T-helper 17 cell (primary cell): ENCODE data around the gene SMAD9. TPM values are rescaled to one million over a fixed set of nuclear protein-coding genes. Genes with fewer than 3 reads are reported as not detected.

Experiments used
- ATAC-seq: fragments of 150-1000 bp; cut with Tn5 transposase; 2 replicates; pipeline ENCODE4 v1.10.0; 2021; ENCODE audit warnings: mild to moderate bottlenecking, moderate library complexity
- DNase-seq, 3 donors: peaks; one replicate each; pipeline versions ENCODE4 v3.0.0 to v3.0.0-alpha.2; 2020 to 2021
- H3K9me3 ChIP-seq: one replicate; pipeline ENCODE4 v1.7.0; 2013; ENCODE audit warnings: low read length, mild to moderate bottlenecking; ENCODE audit not compliant: control insufficient read depth, poor library complexity, severe bottlenecking
- H3K27ac Mint-ChIP-seq: one replicate; pipeline ENCODE4 v1.8.0; 2022; ENCODE audit warnings: mild to moderate bottlenecking, moderate library complexity, mixed read lengths
- H3K27me3 Mint-ChIP-seq: one replicate; pipeline ENCODE4 v1.8.0; 2022; ENCODE audit warnings: mixed read lengths
- H3K36me3 Mint-ChIP-seq: one replicate; pipeline ENCODE4 v1.8.0; 2022; ENCODE audit warnings: low read depth, mixed read lengths
- H3K4me1 Mint-ChIP-seq: one replicate; pipeline ENCODE4 v1.8.0; 2022; ENCODE audit warnings: mild to moderate bottlenecking, mixed read lengths
- H3K4me3 Mint-ChIP-seq: one replicate; pipeline ENCODE4 v1.8.0; 2022; ENCODE audit warnings: mild to moderate bottlenecking, moderate library complexity, mixed read lengths
- total RNA-seq, 4 donors: library from RNA in 2 of 4; stranded (reverse) in 2 of 4; gene quantifications; one replicate each; pipeline ENCODE4 v1.2.3 and lab custom pipeline; 2022 to 2026

SMAD9 gene
- total RNA-seq, 2 donors from 2014 or later, result not detected

- Mint-ChIP-seq H3K27me3 (no peaks in the 10 kb centered on the region), H3K36me3 (no peaks in the 10 kb centered on the region), H3K27ac (no peak overlapping the region), H3K4me1 (peaks cover 2% of the 10 kb centered on the region), H3K4me3 (no peak overlapping the region)
- H3K9me3 ChIP-seq, result no peaks in the 10 kb centered on the region
- ATAC-seq (no peak), DNase-seq (no peak)
Measured at GRCh38 chr13:36840718-36841250, 79.3 kb downstream of the SMAD9 start.

GRCh38 chr13:36839981-36840380 is 80.1 kb downstream of the SMAD9 start:
- Mint-ChIP-seq H3K36me3 (peaks cover 3% of the 10 kb centered on the region), H3K27me3 (no peaks in the 10 kb centered on the region), H3K4me3 (no peak overlapping the region), H3K27ac (no peak overlapping the region), H3K4me1 (peaks cover 4% of the 10 kb centered on the region)
- DNase-seq (no peak), ATAC-seq (no peak)
- H3K9me3 ChIP-seq, result no peaks in the 10 kb centered on the region

- no peak overlapping the region for H3K27ac Mint-ChIP-seq
- peaks cover 3% of the 10 kb centered on the region for H3K36me3 Mint-ChIP-seq
- peaks cover 4% of the 10 kb centered on the region for H3K4me1 Mint-ChIP-seq
- ATAC-seq (no peak), DNase-seq (no peak)
- no peaks in the 10 kb centered on the region for H3K27me3 Mint-ChIP-seq
- H3K4me3 Mint-ChIP-seq, result no peak overlapping the region
- no peaks in the 10 kb centered on the region for H3K9me3 ChIP-seq
Measured at GRCh38 chr13:36839281-36839680, 80.8 kb downstream of the SMAD9 start.

GRCh38 chr13:36837354-36838092 is 82.5 kb downstream of the SMAD9 start:
- no peak overlapping the region for H3K27ac Mint-ChIP-seq

GRCh38 chr13:36834299-36834698 is 85.7 kb downstream of the SMAD9 start:
- H3K9me3 ChIP-seq, result no peaks in the 10 kb centered on the region
- no peak for DNase-seq
- no peak for ATAC-seq
- H3K4me1 Mint-ChIP-seq, result peaks cover 4% of the 10 kb centered on the region
- H3K27ac Mint-ChIP-seq, result no peak overlapping the region
- H3K4me3 Mint-ChIP-seq, result no peak overlapping the region
- H3K27me3 Mint-ChIP-seq, result no peaks in the 10 kb centered on the region
- H3K36me3 Mint-ChIP-seq, result peaks cover 3% of the 10 kb centered on the region

More at GRCh38 chr13:36837354-36838092, 82.5 kb downstream of the SMAD9 start:
- Mint-ChIP-seq H3K4me3 (no peak overlapping the region), H3K27me3 (no peaks in the 10 kb centered on the region), H3K4me1 (peaks cover 4% of the 10 kb centered on the region), H3K36me3 (peaks cover 3% of the 10 kb centered on the region)
- H3K9me3 ChIP-seq, result no peaks in the 10 kb centered on the region
- ATAC-seq (no peak), DNase-seq (no peak)

- peaks cover 7% of the 10 kb centered on the region for H3K4me1 Mint-ChIP-seq
- peaks cover 3% of the 10 kb centered on the region for H3K36me3 Mint-ChIP-seq
- no peaks in the 10 kb centered on the region for H3K27me3 Mint-ChIP-seq
- no peak overlapping the region for H3K4me3 Mint-ChIP-seq
- ATAC-seq (no peak), DNase-seq (no peak)
- no peaks in the 10 kb centered on the region for H3K9me3 ChIP-seq
- no peak overlapping the region for H3K27ac Mint-ChIP-seq
Measured at GRCh38 chr13:36831291-36831690, 88.7 kb downstream of the SMAD9 start.

- no peaks in the 10 kb centered on the region for H3K9me3 ChIP-seq
- H3K4me3 Mint-ChIP-seq, result no peak overlapping the region
- ATAC-seq (no peak), DNase-seq (no peak)
- H3K27me3 Mint-ChIP-seq, result no peaks in the 10 kb centered on the region
- H3K27ac Mint-ChIP-seq, result no peak overlapping the region
- peaks cover 9% of the 10 kb centered on the region for H3K4me1 Mint-ChIP-seq
- H3K36me3 Mint-ChIP-seq, result no peaks in the 10 kb centered on the region
Measured at GRCh38 chr13:36829753-36830152, 90.3 kb downstream of the SMAD9 start.

GRCh38 chr13:36822785-36823184 is 97.3 kb downstream of the SMAD9 start:
- no peaks in the 10 kb centered on the region for H3K9me3 ChIP-seq
- no peak for ATAC-seq
- Mint-ChIP-seq H3K27ac (no peak overlapping the region), H3K4me1 (peaks cover 41% of the 10 kb centered on the region), H3K36me3 (no peaks in the 10 kb centered on the region), H3K27me3 (no peaks in the 10 kb centered on the region), H3K4me3 (no peak overlapping the region)
- no peak for DNase-seq

GRCh38 chr13:36820222-36820621 is 99.8 kb downstream of the SMAD9 start:
- ATAC-seq (no peak), DNase-seq (no peak)
- H3K4me1 Mint-ChIP-seq, result peaks cover 41% of the 10 kb centered on the region
- no peaks in the 10 kb centered on the region for H3K27me3 Mint-ChIP-seq
- H3K9me3 ChIP-seq, result no peaks in the 10 kb centered on the region
- H3K4me3 Mint-ChIP-seq, result peak overlapping the region; percentile 95
- H3K36me3 Mint-ChIP-seq, result no peaks in the 10 kb centered on the region
- H3K27ac Mint-ChIP-seq, result peak overlapping the region; percentile 93

- H3K4me3 Mint-ChIP-seq, result peak overlapping the region; percentile 95
- peaks cover 38% of the 10 kb centered on the region for H3K4me1 Mint-ChIP-seq
- no peaks in the 10 kb centered on the region for H3K27me3 Mint-ChIP-seq
- peak overlapping the region; percentile 93 for H3K27ac Mint-ChIP-seq
- DNase-seq, result peak in 2 of 3 donors; percentile 13 to 15
- no peaks in the 10 kb centered on the region for H3K36me3 Mint-ChIP-seq
- peak; percentile 18 for ATAC-seq
- no peaks in the 10 kb centered on the region for H3K9me3 ChIP-seq
Measured at GRCh38 chr13:36819739-36820090, 100.3 kb downstream of the SMAD9 start.

- peaks cover 5% of the 10 kb centered on the region for H3K27me3 Mint-ChIP-seq
- H3K36me3 Mint-ChIP-seq, result no peaks in the 10 kb centered on the region
- H3K4me1 Mint-ChIP-seq, result peaks cover 33% of the 10 kb centered on the region
- ATAC-seq (peak; percentile 94), DNase-seq (peak; percentile 88 to 94 (median 88))
- peak within 1 kb of the TSS; percentile 95 for H3K4me3 Mint-ChIP-seq
- no peaks in the 10 kb centered on the region for H3K9me3 ChIP-seq
- peak within 1 kb of the TSS; percentile 93 for H3K27ac Mint-ChIP-seq
Measured at GRCh38 chr13:36818804-36819738, 101.0 kb downstream of the SMAD9 start, which contains the start of gene RFXAP. RFXAP (plus strand) TSS chr13:36819222; CDS start chr13:36819358, 136 bp downstream.

- no peak for DNase-seq
- no peak for ATAC-seq
- peak overlapping the region; percentile 95 for H3K4me3 Mint-ChIP-seq
- H3K27ac Mint-ChIP-seq, result peak overlapping the region; percentile 93
- H3K27me3 Mint-ChIP-seq, result peaks cover 14% of the 10 kb centered on the region
- H3K9me3 ChIP-seq, result no peaks in the 10 kb centered on the region
- H3K36me3 Mint-ChIP-seq, result no peaks in the 10 kb centered on the region
- H3K4me1 Mint-ChIP-seq, result peaks cover 28% of the 10 kb centered on the region
Measured at GRCh38 chr13:36817996-36818803, 101.8 kb downstream of the SMAD9 start.
